H1 (cell line): ENCODE measurements around the gene CTSW. TPM values are rescaled to one million over a fixed set of nuclear protein-coding genes. Genes with fewer than 3 reads are reported as not detected.

Experiments
- CTCF ChIA-PET: fragments of 300-600 bp; sonication (Branson Sonifier 250); formaldehyde crosslinking; loops from one replicate; lab custom pipeline; 2021; ENCODE audit not compliant: partially characterized antibody; lab: Charles Lee
- POLR2A ChIA-PET: fragments of 300-600 bp; sonication (Branson Sonifier 250); formaldehyde crosslinking; loops from one replicate; lab custom pipeline; 2021; ENCODE audit warnings: inconsistent platforms; ENCODE audit not compliant: partially characterized antibody; lab: Charles Lee
- DNase-seq, 2 experiments: peaks; one replicate each; pipeline versions ENCODE4 v3.0.0 to v3.0.0-alpha.2; 2010 to 2022; ENCODE audit warnings: low spot score in 2 of 2, low read depth in 1 of 2, mixed read lengths in 1 of 2
- FAIRE-seq: peaks from 2 replicates; lab custom pipeline; 2011; peaks lifted over from hg19 to GRCh38; lab: Jason Lieb, UNC
- H2AFZ ChIP-seq: 2 replicates; pipeline ENCODE4 v1.8.1; 2012; ENCODE audit warnings: low read length, inconsistent platforms
- H2AK5ac ChIP-seq: 2 replicates; pipeline ENCODE4 v1.6.1; 2013; ENCODE audit warnings: low read depth, low read length
- H2BK120ac ChIP-seq: replicated peaks from 2 replicates; pipeline ENCODE3; 2013; ENCODE audit warnings: low read depth, low read length, inconsistent platforms
- H2BK12ac ChIP-seq: 2 replicates; pipeline ENCODE4 v1.6.1; 2013; ENCODE audit warnings: low read depth, low read length
- H2BK15ac ChIP-seq: 2 replicates; pipeline ENCODE4 v1.6.1; 2013; ENCODE audit warnings: low read length
- H2BK20ac ChIP-seq: 2 replicates; pipeline ENCODE4 v1.6.1; 2013; ENCODE audit warnings: low read length
- H2BK5ac ChIP-seq: 2 replicates; pipeline ENCODE4 v1.6.1; 2013; ENCODE audit warnings: low read depth, low read length
- H3K14ac ChIP-seq: 2 replicates; pipeline ENCODE4 v1.6.1; 2013; ENCODE audit warnings: inconsistent platforms; ENCODE audit not compliant: insufficient read length
- H3K18ac ChIP-seq: 2 replicates; pipeline ENCODE4 v1.6.1; 2013; ENCODE audit warnings: low read length; ENCODE audit errors: extremely low read depth
- H3K23ac ChIP-seq: 2 replicates; pipeline ENCODE4 v1.6.1; 2013; ENCODE audit warnings: inconsistent platforms; ENCODE audit not compliant: insufficient read length
- H3K23me2 ChIP-seq: 2 replicates; pipeline ENCODE4 v1.6.1; 2013; ENCODE audit warnings: low read depth, low read length
- H3K27ac ChIP-seq: 2 replicates; pipeline ENCODE4 v1.6.1; 2011; ENCODE audit warnings: low read depth, low read length, inconsistent platforms
- H3K27me3 ChIP-seq, 4 experiments: replicated peaks in 1 of 4; 1 replicate in 1 of 4; 2 replicates in 3 of 4; pipeline versions ENCODE4 v1.6.1 to v1.8.1; 2011 to 2013; ENCODE audit warnings: low read length in 3 of 4, mild to moderate bottlenecking in 3 of 4, inconsistent platforms in 2 of 4, mixed read lengths in 2 of 4, moderate library complexity in 1 of 4; ENCODE audit not compliant: control insufficient read depth in 3 of 4, insufficient read depth in 3 of 4; ENCODE audit errors: extremely low read depth in 1 of 4
- H3K36me3 ChIP-seq, 4 experiments: 2 replicates each; pipeline versions ENCODE4 v1.6.1 to v1.8.1; 2011 to 2013; ENCODE audit warnings: mild to moderate bottlenecking in 4 of 4, low read length in 3 of 4, moderate library complexity in 2 of 4, control low read depth in 1 of 4, inconsistent platforms in 1 of 4; ENCODE audit not compliant: insufficient read depth in 4 of 4, control insufficient read depth in 2 of 4
- H3K4ac ChIP-seq: replicated peaks from 2 replicates; pipeline ENCODE3; 2013; ENCODE audit warnings: low read length, low read depth, mixed read lengths, inconsistent platforms; ENCODE audit not compliant: insufficient read length
- H3K4me1 ChIP-seq, 4 experiments: replicated peaks in 1 of 4; 1 replicate in 1 of 4; 2 replicates in 3 of 4; pipeline versions ENCODE4 v1.6.1 to v1.8.1; 2011 to 2013; ENCODE audit warnings: low read length in 3 of 4, inconsistent platforms in 2 of 4, mixed read lengths in 1 of 4; ENCODE audit not compliant: insufficient read depth in 4 of 4, control insufficient read depth in 3 of 4
- H3K4me2 ChIP-seq, 2 experiments: 2 replicates each; pipeline versions ENCODE4 v1.6.1 to v1.8.1; 2011 to 2013; ENCODE audit warnings: low read depth in 2 of 2, low read length in 2 of 2, control low read depth in 1 of 2, inconsistent platforms in 1 of 2, mild to moderate bottlenecking in 1 of 2; ENCODE audit not compliant: insufficient read depth in 1 of 2
- H3K4me3 ChIP-seq, 4 experiments: fragments of 200-600, 300-600 bp in 1 of 4; sonication (generic), shearing (Covaris generic), sonication (Bioruptor Twin) in 1 of 4; 2 replicates each; pipeline versions ENCODE4 v1.5.1 to v1.8.1; 2011 to 2016; ENCODE audit warnings: low read length in 4 of 4, low read depth in 3 of 4, control low read depth in 2 of 4, inconsistent platforms in 2 of 4, mild to moderate bottlenecking in 2 of 4, mixed read lengths in 1 of 4, moderate library complexity in 1 of 4; ENCODE audit not compliant: insufficient read depth in 2 of 4; ENCODE audit errors: extremely low read depth in 1 of 4
- H3K56ac ChIP-seq: replicated peaks from 2 replicates; pipeline ENCODE3; 2013; ENCODE audit warnings: low read depth, mild to moderate bottlenecking, mixed read lengths, low read length, inconsistent platforms; ENCODE audit not compliant: insufficient read length
- H3K79me1 ChIP-seq: 2 replicates; pipeline ENCODE4 v1.6.1; 2013; ENCODE audit warnings: low read depth, low read length, control low read depth
- H3K79me2 ChIP-seq, 2 experiments: 2 replicates each; pipeline versions ENCODE4 v1.6.1 to v1.8.1; 2012 to 2013; ENCODE audit warnings: low read length in 2 of 2, mild to moderate bottlenecking in 2 of 2, inconsistent platforms in 1 of 2; ENCODE audit not compliant: insufficient read depth in 2 of 2, control insufficient read depth in 1 of 2
- H3K9ac ChIP-seq, 4 experiments: replicated peaks in 1 of 4; 1 replicate in 1 of 4; 2 replicates in 3 of 4; pipeline versions ENCODE4 v1.6.1 to v1.8.1; 2011 to 2013; ENCODE audit warnings: low read depth in 3 of 4, low read length in 3 of 4, control low read depth in 2 of 4, mild to moderate bottlenecking in 2 of 4, moderate library complexity in 2 of 4, inconsistent platforms in 1 of 4; ENCODE audit errors: extremely low read depth in 1 of 4
- H3K9me3 ChIP-seq, 2 experiments: 2 replicates each; pipeline versions ENCODE4 v1.6.1 to v1.8.1; 2012 to 2013; ENCODE audit warnings: mild to moderate bottlenecking in 2 of 2, moderate library complexity in 2 of 2, control low read depth in 1 of 2, inconsistent platforms in 1 of 2, low read depth in 1 of 2, low read length in 1 of 2, mixed read lengths in 1 of 2; ENCODE audit not compliant: insufficient read depth in 2 of 2
- H4K20me1 ChIP-seq, 2 experiments: replicated peaks in 1 of 2; 2 replicates each; pipeline versions ENCODE3 to v1.8.1; 2011 to 2013; ENCODE audit warnings: inconsistent platforms in 2 of 2, low read length in 2 of 2, mild to moderate bottlenecking in 1 of 2; ENCODE audit not compliant: insufficient read depth in 2 of 2, control insufficient read depth in 1 of 2
- H4K5ac ChIP-seq: 2 replicates; pipeline ENCODE4 v1.6.1; 2013; ENCODE audit warnings: low read length, low read depth, mixed read lengths, inconsistent platforms; ENCODE audit not compliant: insufficient read length
- H4K8ac ChIP-seq: 2 replicates; pipeline ENCODE4 v1.8.0; 2013; ENCODE audit warnings: mild to moderate bottlenecking, moderate library complexity, low read length, inconsistent platforms; ENCODE audit not compliant: insufficient read depth; ENCODE audit errors: extremely low read depth
- H4K91ac ChIP-seq: replicated peaks from 2 replicates; pipeline ENCODE3; 2013; ENCODE audit warnings: low read length, mixed read lengths, inconsistent platforms; ENCODE audit not compliant: insufficient read length
- CBX8 ChIP-seq: fragments of 300-800, 300-1000 bp; sonication (generic); IDR thresholded peaks from 2 replicates; pipeline ENCODE4 v1.7.1; 2016; ENCODE audit warnings: low read depth, low read length, borderline replicate concordance
- WGBS, 2 experiments: shearing (Covaris generic) in 1 of 2; methylation state at CpG; one replicate each; pipeline versions ENCODE4 v1.1.6 to v1.1.7; 2013 to 2015; ENCODE audit warnings: low lambda C conversion rate in 2 of 2, mixed read lengths in 2 of 2, inconsistent platforms in 1 of 2, low coverage in 1 of 2, missing lambda C conversion rate in 1 of 2; ENCODE audit not compliant: insufficient replicate concordance in 2 of 2, insufficient coverage in 1 of 2, insufficient read length in 1 of 2; ENCODE audit errors: extremely low coverage in 1 of 2, missing lambda C conversion rate in 1 of 2; 5-methylcytosine and 5-hydroxymethylcytosine counted together
- polyA plus RNA-seq, 7 experiments: library from polyadenylated mRNA; depleted of rRNA in 3 of 7; stranded (reverse) in 5 of 7; unstranded in 2 of 7; fragments of >200 nt in 5 of 7; fragments of 200-250 nt in 2 of 7; gene quantifications; 1 replicate in 5 of 7; 2 replicates in 1 of 7; 4 replicates in 1 of 7; pipeline versions ENCODE4 v1.2.1 to v1.2.3, GENCODE V29; 2011 to 2013; ENCODE audit warnings: missing spikeins in 2 of 7, mixed read lengths in 2 of 7
- total RNA-seq: library from RNA; stranded (reverse); fragmentation: NEBNext Ultra II Directional; extraction: Animal tissue kit (Norgen Biotek cat#: 25700); gene quantifications from 2 replicates; pipeline ENCODE4 v1.2.1, GENCODE V29; 2021

CTSW gene
- total and polyA plus RNA-seq, 2 of the 8 experiments (the other 6 are each of a cell fraction or from before 2014, with no cell fraction given), result not detected

DNA sequence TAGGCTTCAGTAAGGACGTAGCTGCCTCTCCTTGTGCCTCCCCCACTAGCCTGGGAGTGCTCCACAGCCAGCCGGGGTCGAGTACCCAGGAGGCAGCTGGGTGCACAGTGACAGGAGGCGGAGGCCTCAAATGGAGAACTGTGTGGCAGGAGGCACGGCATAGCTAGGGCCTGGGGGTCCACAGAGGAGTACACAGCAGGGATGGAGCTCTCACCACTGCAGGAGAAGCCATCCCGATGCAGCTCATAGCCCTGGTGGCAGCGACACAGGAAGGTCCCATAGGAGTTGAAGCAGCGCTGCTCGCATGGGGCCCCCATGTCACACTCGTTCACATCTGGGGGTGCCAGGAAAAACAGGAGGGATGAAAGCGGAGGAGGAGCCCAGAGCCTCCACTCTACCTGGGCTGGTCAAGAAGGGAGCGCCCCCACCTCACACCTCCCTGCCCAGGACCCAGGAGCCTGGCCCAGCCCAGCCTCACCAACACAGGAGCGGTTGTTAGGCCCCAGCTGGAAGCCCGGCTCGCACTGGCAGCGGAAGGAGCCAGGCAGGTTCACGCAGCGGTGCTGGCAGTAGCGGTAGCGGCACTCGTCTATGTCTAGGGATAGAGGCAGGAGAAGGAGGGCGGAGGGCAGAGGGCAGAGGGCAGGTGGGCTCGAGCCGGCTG lies 9.9 kb upstream of the CTSW start:
- H3K4me3 ChIP-seq, result no peak overlapping the region
- POLR2A ChIA-PET, result interaction anchor here (1.4 to 39.7 kb wide), 4 partner anchors 5 to 133 kb away, joined by 4 to 1071 read pairs (median 538); partner anchors contain the start of genes BANF1, CCDC85B, CFL1 and CTSW
- no peak overlapping the region for H2BK120ac ChIP-seq
- H3K9ac ChIP-seq, result no peak overlapping the region; a peak in 1 of 7 replicates
- H2BK15ac ChIP-seq, result no peak overlapping the region
- H3K56ac ChIP-seq, result no peak overlapping the region
- TF ChIP-seq CBX8, result no peak
- WGBS, 2 experiments, result 93% methylated on average over 24 of the region's 24 CpGs; no CpG with 5 or more reads in 1 of the 2 experiments
- H3K79me2 ChIP-seq, result no peaks in the 10 kb centered on the region
- DNase-seq (no peak), FAIRE-seq (no peak)
- H4K20me1 ChIP-seq, result peaks cover 0 to 2% of the 10 kb centered on the region in 2 experiments
- H3K4me2 ChIP-seq, result no peak overlapping the region
- H3K14ac ChIP-seq, result no peak overlapping the region
- H2BK12ac ChIP-seq, result no peak overlapping the region
- CTCF ChIA-PET, result interaction anchor here (0.7 to 8.9 kb wide), 8 partner anchors 10 to 142 kb away, joined by 3 to 210 read pairs (median 10); partner anchors contain the start of genes CCDC85B, CFL1, CST6 and CTSW
- no peak overlapping the region for H3K4ac ChIP-seq
- H3K36me3 ChIP-seq, result peaks cover 0 to 6% (median 4%) of the 10 kb centered on the region in 4 experiments; a peak in 4 of 8 replicates
- H3K18ac ChIP-seq, result no peak overlapping the region
- H3K79me1 ChIP-seq, result no peaks in the 10 kb centered on the region; the same call in 1 of the 2 replicates
- H2AFZ ChIP-seq, result no peak overlapping the region
- no peak overlapping the region for H2AK5ac ChIP-seq
- no peak overlapping the region for H4K91ac ChIP-seq
- H3K9me3 ChIP-seq, result no peaks in the 10 kb centered on the region
- no peak overlapping the region for H2BK5ac ChIP-seq
- H4K5ac ChIP-seq, result no peak overlapping the region
- peaks cover 0 to 32% (median 15%) of the 10 kb centered on the region in 4 experiments; a peak in 4 of 7 replicates for H3K27me3 ChIP-seq
- H3K27ac ChIP-seq, result no peak overlapping the region
- no peak overlapping the region for H3K23ac ChIP-seq
- H4K8ac ChIP-seq, result no peak overlapping the region
- H3K4me1 ChIP-seq, result peaks cover 0 to 10% (median 3%) of the 10 kb centered on the region in 4 experiments; a peak in 5 of 7 replicates
- H3K23me2 ChIP-seq, result peaks cover 9% of the 10 kb centered on the region; the same call in 1 of the 2 replicates
- H2BK20ac ChIP-seq, result no peak overlapping the region
